Tibial nerve (tissue), 4 donors: ENCODE results near the gene NMBR.

Source experiments
- EP300 ChIP-seq, 2 donors: sonication (generic); formaldehyde crosslinking; IDR thresholded peaks; one replicate each; pipeline ENCODE4 v1.6.1; 2017; ENCODE audit warnings: antibody characterized with exemption in 2 of 2, mild to moderate bottlenecking in 1 of 2
- POLR2A ChIP-seq, 2 donors: fragments of 450-650 bp; IDR thresholded peaks; one replicate each; pipeline ENCODE4 v1.6.1; 2017; ENCODE audit warnings: antibody characterized with exemption in 2 of 2, mild to moderate bottlenecking in 2 of 2, moderate library complexity in 2 of 2
- TF ChIP-seq, protein P1 (sequence below), 5 experiments: fragments of 200-600 bp in 3 of 5; fragments of 450-650 bp in 2 of 5; sonication (generic) in 3 of 5; IDR thresholded peaks; one replicate each; pipeline ENCODE4 v1.5.1; 2016 to 2019; ENCODE audit warnings: antibody characterized with exemption in 5 of 5, mild to moderate bottlenecking in 3 of 5, moderate library complexity in 2 of 5

- TF ChIP-seq, protein P1, sequence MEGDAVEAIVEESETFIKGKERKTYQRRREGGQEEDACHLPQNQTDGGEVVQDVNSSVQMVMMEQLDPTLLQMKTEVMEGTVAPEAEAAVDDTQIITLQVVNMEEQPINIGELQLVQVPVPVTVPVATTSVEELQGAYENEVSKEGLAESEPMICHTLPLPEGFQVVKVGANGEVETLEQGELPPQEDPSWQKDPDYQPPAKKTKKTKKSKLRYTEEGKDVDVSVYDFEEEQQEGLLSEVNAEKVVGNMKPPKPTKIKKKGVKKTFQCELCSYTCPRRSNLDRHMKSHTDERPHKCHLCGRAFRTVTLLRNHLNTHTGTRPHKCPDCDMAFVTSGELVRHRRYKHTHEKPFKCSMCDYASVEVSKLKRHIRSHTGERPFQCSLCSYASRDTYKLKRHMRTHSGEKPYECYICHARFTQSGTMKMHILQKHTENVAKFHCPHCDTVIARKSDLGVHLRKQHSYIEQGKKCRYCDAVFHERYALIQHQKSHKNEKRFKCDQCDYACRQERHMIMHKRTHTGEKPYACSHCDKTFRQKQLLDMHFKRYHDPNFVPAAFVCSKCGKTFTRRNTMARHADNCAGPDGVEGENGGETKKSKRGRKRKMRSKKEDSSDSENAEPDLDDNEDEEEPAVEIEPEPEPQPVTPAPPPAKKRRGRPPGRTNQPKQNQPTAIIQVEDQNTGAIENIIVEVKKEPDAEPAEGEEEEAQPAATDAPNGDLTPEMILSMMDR (IDR thresholded peaks at IDR 0.05) = no peak
- TF ChIP-seq POLR2A (IDR thresholded peaks at IDR 0.05) = no peak
- no peak for TF ChIP-seq EP300 (IDR thresholded peaks at IDR 0.05)
Observed at GRCh38 chr6:142027074-142027473, 119.8 kb downstream of the NMBR start.
